Muscle of back (tissue), 10 donors: Measurements from ENCODE around the gene TMEM229A. TPM values are rescaled to one million over a fixed set of nuclear protein-coding genes. Genes with fewer than 3 reads are reported as not detected.

Source experiments
- polyA plus RNA-seq, 10 donors: library from polyadenylated mRNA; unstranded; fragments of 120-200 nt; gene quantifications; one replicate each; pipeline ENCODE4 v1.2.1, GENCODE V29; 2013; ENCODE audit not compliant: insufficient read length in 10 of 10

The TMEM229A gene
- polyA plus RNA-seq, 10 donors, result 0.14 to 0.18 (median 0.15) TPM; not detected in 7

Other genes starting within 250 kb of the TMEM229A start
- not detected for gene HYAL4, start 187.9 kb downstream of the TMEM229A start, polyA plus RNA-seq
- not detected for gene SPAM1, start 107.8 kb downstream of the TMEM229A start, polyA plus RNA-seq